NCI-H2081 (cell line): ENCODE measurements around the gene TRIM2.
"Not testable (repeated sequence)": the region's sequence is repeated elsewhere in the genome, so short reads cannot be mapped to it uniquely, and the experiment has no call there.

Experiments used
- DNase-seq, 2 experiments: peaks; one replicate each; lab custom pipeline; 2025; lab: John Stamatoyannopoulos, UW

The TRIM2 gene

DNA sequence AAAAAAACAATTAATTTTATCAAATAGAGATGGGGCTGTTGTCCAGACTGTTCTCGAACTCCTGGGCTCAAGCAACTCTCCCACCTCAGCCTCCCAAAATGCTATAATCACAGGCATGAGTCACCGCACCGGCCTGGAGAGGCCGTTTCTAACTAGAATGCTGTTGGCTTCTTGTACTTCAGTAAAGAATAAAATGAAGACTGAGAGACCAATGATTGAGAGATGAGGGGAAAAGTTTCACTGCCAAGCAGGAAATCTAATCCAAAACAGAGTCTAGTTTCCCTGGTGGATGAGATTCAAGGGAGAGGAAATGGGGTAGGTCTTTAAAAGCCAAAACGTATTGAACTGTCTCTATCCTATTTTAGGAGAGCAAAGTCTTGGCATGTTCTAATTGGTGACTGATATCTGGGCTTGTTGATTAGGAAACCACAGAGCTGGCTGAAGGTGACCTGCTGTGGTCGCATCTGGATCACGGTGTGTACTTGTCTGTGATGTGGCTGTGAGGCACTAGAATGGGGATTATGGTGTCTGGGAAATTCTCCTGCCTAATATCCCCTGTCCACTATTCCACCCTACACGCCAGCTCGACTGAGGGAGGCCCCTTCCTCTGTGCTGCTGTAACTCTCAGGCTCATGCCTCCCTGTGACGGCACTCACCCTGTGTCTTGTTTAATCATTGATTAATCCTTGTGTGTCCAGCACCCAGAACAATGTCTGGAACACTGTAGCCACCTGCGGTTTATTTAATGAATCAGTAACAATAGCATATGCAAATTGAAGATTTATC lies 15.0 kb upstream of the TRIM2 start:
- DNase-seq = no peak

DNA sequence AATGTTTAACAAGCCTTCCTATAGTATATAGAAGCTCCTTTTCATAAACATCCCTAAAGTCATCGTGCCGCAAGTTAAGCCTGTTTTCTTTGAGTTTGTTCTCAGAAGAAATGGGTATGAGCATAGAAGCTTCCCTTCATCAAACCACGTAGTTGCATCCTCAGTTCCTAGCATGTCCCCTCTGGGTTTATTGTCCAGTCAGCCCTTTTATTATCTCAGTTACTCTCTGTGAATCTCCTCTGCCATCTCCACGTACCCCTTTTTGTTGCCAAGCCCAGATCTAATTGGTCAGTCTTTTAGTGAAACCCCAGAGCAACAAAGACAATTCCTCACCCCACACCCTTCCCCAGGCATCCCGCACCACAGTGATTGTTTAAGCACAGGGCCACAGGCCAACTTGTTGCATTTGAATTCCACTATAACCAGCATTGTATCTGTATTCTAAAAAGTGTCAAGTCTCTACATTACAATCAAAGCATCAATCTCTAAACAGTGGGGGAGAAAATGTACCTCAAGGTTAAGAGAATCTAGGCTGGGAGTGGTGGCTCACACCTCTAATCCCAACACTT lies 12.4 kb upstream of the TRIM2 start:
- no peak for DNase-seq

GRCh38 chr4:153197301-153197700 lies 6.9 kb upstream of the TRIM2 start:
- no peak for DNase-seq

GRCh38 chr4:153198719-153199118 lies 5.5 kb upstream of the TRIM2 start:
- no peak for DNase-seq

DNA sequence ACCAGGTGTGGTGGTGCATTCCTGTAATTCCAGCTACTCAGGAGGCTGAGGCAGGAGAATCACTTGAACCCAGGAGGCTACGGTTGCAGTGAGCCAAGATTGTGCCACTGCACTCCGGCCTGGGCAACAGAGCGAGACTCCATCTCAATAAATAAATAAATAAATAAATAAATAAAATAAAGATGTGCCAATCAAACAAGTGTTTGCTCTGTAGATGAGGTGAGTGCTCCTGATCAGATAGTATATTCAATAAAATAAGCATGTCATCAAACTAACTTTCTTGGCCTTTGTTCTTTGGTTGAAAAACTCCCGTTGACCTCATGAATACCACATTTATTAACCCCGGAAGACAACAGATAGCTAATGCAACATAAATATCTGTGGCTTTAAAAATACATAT lies 497 bp upstream of the TRIM2 start:
- DNase-seq = not testable (repeated sequence)

DNA sequence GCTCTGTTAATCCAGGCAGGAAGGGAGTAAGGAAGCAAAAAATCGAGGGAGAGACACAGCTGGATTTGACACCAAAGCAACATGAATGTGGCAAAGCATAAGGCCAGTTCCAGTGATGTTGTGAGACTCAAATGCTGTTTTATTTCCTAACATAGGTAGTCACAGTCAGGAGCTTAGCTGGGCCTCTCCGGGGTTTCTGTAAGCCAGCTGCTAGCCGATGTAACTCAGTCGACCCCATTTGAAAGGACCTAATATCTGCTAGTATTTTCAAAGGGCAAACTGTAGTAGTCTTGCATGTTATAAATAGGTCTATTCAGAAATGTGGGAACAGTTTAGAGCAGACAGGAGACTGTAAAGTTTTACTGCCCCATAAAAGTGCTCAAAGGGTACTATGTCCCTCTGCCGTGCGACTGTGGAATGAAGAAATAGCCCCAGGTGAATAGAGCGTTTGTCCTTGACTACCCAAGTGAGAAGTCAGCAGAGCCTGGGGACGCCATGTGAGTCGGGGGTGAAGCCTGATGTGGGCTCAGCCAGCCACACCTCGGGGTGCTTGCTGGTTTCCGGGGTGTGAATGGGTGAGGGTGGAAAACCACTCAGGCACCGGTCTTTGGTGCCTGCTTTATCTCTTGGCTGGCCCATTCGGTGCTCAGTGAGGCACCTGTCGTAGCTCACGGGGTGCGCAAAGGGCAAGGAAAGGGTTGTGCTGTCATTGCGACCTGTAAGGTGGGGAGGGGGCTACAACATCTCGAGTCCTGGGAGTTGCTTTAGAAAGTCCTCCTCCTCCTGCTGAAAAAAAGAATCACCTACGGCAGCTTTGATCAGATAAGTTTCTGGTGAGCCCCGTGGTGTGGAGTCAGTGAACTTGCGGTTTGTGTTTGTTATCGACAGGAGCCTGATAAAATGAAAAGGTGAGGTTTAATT lies 745 bp downstream of the TRIM2 start:
- no peak for DNase-seq

DNA sequence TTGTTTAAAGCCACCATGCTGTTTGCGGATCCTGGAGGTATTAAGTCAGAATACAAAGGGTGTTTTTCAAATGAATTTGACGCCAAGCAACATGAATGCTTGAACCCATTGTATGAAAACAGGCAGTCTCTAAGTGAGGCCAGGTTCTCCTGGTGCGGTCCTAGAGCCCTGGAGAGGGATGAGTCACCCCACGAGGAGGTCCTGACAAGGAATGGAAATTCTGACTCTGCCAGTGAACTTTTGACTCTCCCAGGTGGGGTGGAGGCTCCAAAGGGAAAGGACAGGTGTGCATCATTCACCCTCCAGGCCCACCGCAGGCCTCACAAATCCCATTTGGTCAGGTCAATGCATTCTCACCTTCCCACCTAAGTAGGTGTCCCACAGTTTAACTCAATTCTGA lies 1.5 kb downstream of the TRIM2 start:
- no peak for DNase-seq

- no peak for DNase-seq
These were observed 2.3 kb downstream of the TRIM2 start for GRCh38 chr4:153206534-153206933.

DNA sequence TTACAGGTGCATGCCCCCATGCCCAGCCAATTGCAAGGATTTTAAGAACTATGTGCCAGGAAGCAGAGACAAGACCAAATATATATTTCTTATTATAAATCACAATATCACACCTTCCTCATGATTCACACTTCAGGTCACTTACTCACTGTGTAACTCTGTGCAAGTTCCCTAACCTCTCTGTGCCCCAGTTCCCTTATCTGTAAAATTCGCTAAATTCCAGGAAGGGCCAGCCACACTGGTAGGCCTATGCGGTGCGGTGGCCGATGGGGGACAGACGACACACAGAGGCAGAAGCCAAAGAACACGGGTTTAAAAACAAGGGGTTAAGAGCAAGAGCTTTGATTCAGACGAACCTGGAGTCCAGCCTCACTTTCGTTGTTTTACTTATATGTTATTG lies 2.8 kb downstream of the TRIM2 start:
- DNase-seq = no peak

GRCh38 chr4:153207567-153207966 lies 3.3 kb downstream of the TRIM2 start:
- DNase-seq = no peak

- no peak for DNase-seq
These were observed 5.2 kb downstream of the TRIM2 start for GRCh38 chr4:153209410-153209809.

- DNase-seq = no peak
These were observed 6.5 kb downstream of the TRIM2 start for GRCh38 chr4:153210727-153211126.

GRCh38 chr4:153211986-153212728 lies 7.9 kb downstream of the TRIM2 start:
- DNase-seq = no peak

GRCh38 chr4:153212736-153213135 lies 8.5 kb downstream of the TRIM2 start:
- no peak for DNase-seq

DNA sequence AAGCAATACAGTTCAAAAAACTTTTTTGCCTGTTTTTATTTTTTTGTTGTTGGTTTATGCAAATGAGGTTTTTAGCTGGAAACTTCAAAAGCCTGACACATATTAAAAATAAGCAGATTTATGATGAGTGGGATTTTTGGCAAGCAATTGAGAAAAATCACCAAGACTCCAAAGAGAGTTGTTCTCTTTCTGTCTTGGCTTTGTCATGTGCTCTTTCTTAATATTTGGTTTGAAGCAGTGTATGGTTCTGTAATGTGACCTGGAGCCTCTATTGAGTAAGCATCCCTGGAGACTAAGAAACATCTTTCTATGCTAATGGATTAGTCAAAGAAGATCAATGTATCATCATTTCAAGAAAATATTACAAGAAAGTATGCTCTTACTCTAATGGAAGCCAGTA lies 11.7 kb downstream of the TRIM2 start:
- no peak for DNase-seq

GRCh38 chr4:153216546-153216945 lies 12.3 kb downstream of the TRIM2 start:
- no peak for DNase-seq

- no peak for DNase-seq
These were observed 13.2 kb downstream of the TRIM2 start for GRCh38 chr4:153217440-153217839.

DNA sequence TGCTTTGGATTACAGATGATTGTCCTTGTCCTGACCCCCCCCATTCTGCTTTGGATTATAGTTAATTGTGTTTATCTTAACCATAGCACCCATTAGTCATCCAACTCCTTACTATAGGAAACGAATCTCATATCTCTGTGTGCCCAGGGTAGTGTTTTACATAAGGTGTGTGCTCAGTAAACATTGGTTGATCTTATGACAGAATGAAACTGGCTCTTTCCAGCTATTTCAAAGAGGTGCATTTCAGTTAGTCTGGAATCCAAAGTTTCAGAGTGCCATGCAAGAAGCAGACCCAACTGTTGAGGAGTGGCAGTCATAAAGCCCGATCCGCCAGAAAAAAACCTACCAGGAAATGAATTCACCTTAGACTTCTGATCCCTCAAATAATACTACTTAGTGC lies 14.7 kb downstream of the TRIM2 start:
- no peak for DNase-seq

DNA sequence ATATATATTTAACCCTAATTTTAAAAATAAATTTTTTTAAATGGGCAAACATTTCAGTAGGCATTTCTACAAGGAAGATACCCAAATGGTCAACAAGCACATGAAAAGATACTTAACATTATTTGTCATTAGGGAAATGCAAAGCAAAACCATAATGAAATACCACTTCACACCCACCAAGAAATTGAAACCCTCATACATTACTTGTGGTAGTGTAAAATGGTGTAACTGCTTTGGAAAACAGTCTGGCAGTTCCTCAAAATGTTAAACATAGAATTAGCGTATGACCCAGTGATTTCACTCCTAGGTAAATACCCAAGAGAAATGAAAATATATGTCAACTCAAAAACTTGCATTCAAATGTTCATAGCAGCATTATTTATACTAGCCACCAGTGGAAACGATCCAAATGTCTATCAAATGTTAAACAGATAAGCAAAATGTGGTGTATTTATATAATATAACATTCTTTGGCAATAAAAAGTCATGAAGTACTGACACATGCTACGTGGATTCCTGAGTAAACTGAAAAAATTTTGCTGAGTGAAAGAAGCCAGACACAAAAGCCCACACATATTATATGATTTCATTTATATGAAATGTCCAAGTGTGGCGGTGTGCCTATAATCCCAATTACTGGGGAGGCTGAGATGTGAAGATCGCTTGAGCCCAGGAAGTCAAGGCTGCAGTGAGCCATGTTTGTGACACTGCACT lies 16.6 kb downstream of the TRIM2 start:
- no peak for DNase-seq

DNA sequence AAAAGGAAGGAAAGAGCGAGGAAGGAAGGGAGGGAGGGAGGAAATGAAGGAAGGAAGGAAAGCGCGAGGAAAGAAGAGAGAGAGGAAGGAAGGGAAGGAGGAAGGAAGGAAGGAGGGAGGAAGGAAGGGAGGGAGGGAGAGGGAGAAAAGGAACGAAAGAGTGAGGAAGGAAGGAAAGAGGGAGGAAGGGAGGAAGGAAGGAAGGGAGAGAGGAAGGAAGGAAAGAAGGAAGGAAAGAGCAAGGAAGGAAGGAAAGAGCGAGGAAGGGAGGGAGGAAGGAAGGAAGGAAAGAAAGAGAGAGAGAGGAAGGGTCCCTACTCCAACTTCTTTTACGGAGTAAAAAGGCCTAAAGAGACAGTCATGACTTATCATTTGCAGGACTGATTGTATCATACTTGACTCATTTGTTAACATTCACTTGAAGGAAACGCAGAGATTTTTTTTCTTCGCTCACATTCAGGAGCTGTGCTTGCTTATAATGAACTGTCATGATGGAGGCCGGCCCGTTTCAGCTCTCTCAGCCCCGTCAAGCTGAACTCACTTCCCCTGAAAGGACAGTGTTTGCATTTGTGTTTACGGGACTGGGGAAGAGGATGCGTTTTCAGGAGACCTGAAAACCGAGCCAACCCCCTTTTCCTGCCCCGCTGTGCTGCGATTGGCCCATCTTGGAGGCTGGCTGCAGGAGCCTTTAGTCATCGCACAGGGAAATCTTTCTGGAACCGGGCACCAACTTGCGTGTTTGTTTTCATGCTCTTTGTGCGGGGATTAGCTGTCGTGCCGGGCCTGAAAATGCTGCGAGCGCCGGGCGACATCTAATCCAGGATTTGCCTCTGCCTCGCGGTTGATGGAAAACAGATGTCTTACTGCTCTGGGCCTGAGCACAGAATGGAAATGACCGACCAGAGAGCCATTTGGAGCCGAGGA lies 17.8 kb downstream of the TRIM2 start:
- DNase-seq = peak; percentile 18 to 34
